ENCODE data around the gene TSPAN18.
A peak's percentile ranks its signal among the peaks of the same experiment; 100 is the strongest.

Gene TSPAN18

GRCh38 chr11:44916801-44917385 is 190.1 kb downstream of the TSPAN18 start:
- DNase-seq (ENCODE audit: low read depth): no peak

GRCh38 chr11:44917741-44918140 is 191.0 kb downstream of the TSPAN18 start:
- DNase-seq (ENCODE audit: low read depth): no peak

DNA sequence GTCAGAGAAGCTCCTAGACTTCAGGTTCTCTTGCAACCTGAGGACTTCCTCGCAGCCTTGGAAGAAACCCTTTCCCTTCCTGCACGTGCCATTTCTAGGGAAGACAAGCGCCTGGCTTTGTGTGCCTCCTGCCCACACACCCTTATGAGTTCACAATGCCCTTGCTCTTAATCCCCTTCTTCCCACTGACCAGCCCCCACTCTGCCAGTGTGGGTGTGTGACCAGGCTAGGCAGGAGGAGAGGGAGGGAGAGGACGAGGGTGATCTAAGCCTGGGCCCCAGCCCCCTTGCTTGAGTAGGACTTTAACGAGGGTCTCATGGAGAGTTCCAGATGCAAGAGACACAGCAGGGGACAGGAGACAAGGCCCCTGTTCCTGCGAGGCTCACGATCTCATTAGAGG is 193.7 kb downstream of the TSPAN18 start:
- no peak for DNase-seq (ENCODE audit: low read depth)

GRCh38 chr11:44923115-44923514 is 196.4 kb downstream of the TSPAN18 start:
- DNase-seq (ENCODE audit: low read depth): no peak

- DNase-seq (ENCODE audit: low read depth): no peak
These were observed 197.0 kb downstream of the TSPAN18 start for GRCh38 chr11:44923806-44924205.

DNA sequence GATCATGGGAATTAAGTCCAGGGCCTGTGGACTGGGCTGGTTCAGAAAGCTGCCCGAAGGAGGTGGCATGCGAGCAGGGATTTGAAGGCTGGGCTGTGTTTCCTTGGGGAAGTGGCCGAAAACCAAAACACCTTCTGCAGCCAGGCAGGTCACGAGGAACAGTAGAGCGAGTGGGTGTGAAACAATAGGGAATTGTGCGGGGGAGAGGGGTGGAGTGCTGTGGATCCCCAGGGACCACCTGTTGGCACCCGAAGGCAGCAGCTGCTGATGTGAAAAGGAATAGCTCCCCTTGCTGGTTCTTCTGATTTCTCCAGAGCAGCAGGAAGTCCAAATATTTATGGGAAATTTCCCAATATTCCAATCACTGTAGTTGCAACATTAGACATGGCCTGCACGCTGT is 199.3 kb downstream of the TSPAN18 start:
- DNase-seq (ENCODE audit: low read depth): no peak

- DNase-seq (ENCODE audit: low read depth): peak; percentile 41
These were observed 200.5 kb downstream of the TSPAN18 start for GRCh38 chr11:44927174-44927661.

GRCh38 chr11:44928144-44928543 is 201.4 kb downstream of the TSPAN18 start:
- DNase-seq (ENCODE audit: low read depth): no peak

- DNase-seq (ENCODE audit: low read depth): no peak
These were observed 202.1 kb downstream of the TSPAN18 start for GRCh38 chr11:44928816-44929215.

- no peak for DNase-seq (ENCODE audit: low read depth)
These were observed 204.0 kb downstream of the TSPAN18 start for GRCh38 chr11:44930588-44931302.

DNA sequence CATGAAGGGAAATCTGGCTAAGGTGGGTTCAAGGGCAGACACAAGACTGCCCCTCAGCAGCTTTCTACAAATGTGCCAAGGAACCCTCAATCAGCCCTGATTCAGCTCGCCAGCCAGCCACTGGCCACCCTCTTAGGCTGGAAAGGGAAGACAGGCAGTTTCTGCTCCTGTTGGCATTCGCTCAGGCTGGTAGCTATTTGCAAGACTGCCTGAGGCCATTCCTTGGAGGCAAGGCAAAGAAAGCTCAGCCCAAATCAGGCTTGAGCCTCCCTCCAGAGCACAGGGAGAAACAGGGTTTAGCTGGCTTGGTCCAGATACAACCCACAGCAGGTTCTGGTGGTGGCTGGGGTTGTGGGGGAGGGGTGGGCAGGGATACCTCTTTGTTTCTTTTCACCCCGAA is 204.7 kb downstream of the TSPAN18 start:
- DNase-seq (ENCODE audit: low read depth): no peak

GRCh38 chr11:44934110-44934509 is 207.3 kb downstream of the TSPAN18 start:
- no peak for DNase-seq (ENCODE audit: low read depth)

DNA sequence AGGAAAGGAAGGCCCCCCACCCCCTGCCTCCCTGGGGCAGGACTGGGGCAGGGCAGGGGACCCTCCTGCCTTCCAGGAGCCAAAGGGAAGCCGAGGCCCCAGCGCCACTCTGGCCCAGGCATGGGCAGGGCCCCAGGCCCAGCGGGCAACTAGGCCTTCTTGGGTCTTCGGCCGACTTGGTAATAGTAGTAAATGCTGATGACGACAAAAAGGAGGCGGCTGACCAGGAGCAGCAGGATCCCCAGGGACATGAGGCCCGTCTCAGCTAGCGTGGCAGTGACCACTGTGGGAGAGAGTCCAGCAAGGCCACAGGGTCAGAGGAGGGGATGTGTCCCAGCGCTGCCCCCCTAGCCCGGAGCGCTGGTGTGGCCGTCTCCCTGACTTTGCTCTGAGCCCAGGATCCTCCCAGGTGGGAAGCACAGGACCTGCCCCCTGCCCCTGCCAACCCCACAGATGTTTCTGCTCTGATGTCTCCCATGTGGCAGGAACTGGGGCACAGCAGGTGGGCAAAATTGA is 208.0 kb downstream of the TSPAN18 start:
- DNase-seq (ENCODE audit: low read depth): no peak

- DNase-seq (ENCODE audit: low read depth): peak; percentile 75
These were observed 209.8 kb downstream of the TSPAN18 start for GRCh38 chr11:44936525-44936924.

GRCh38 chr11:44936951-44937543 is 210.3 kb downstream of the TSPAN18 start:
- DNase-seq (ENCODE audit: low read depth): no peak

DNA sequence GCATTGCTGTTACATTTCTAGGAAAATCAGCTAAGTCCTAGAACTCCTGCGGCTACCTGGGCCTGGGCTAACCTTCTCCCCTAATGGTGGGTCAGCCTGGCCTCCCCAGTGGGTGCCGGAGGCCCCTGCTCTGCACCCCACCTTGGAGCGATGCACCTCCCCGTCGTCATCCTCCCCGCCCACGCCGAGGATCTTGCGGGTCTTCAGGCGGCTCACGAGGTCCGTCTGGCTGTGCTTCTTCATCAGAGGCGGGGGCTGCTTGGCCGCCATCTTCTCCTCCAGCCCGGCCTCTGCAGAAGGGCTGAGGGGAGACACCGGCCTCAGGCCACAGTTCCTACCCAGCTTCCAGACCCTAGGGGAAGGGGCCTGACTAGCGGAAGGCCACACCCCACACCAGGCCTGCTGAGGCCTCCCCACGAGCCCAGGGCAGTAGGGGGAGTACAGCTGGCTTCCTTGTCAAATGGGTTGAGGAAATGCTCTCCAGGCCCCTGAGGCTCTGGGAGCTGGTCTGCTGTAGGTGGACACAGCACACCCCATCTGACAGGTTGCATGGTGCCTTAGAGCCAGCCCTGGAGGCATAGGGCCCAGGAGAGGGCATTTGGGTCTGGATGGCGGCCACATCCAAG is 211.4 kb downstream of the TSPAN18 start:
- no peak for DNase-seq (ENCODE audit: low read depth)

GRCh38 chr11:44939673-44940395 is 213.1 kb downstream of the TSPAN18 start:
- DNase-seq (ENCODE audit: low read depth): no peak

DNA sequence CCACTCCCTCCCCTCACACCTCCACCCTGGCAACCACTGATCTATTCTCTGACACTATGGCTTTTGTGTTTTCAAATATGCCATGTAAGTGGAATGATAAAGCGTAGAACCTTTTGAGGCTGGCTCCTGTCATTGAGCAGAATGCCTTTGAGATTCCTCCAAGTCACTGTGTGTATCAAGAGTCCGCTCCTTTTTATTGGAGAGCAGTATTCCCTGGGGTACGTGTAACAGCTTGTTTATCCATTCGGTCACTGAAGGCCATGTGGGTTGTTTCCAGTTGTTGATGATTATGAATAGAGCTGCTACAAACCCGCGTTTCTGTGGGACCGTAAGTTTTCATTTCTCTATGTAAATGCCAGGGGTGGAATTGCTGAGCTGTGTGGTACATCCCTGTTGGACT is 213.6 kb downstream of the TSPAN18 start:
- DNase-seq (ENCODE audit: low read depth): no peak

- DNase-seq (ENCODE audit: low read depth): no peak
These were observed 214.1 kb downstream of the TSPAN18 start for GRCh38 chr11:44940835-44941234.

DNA sequence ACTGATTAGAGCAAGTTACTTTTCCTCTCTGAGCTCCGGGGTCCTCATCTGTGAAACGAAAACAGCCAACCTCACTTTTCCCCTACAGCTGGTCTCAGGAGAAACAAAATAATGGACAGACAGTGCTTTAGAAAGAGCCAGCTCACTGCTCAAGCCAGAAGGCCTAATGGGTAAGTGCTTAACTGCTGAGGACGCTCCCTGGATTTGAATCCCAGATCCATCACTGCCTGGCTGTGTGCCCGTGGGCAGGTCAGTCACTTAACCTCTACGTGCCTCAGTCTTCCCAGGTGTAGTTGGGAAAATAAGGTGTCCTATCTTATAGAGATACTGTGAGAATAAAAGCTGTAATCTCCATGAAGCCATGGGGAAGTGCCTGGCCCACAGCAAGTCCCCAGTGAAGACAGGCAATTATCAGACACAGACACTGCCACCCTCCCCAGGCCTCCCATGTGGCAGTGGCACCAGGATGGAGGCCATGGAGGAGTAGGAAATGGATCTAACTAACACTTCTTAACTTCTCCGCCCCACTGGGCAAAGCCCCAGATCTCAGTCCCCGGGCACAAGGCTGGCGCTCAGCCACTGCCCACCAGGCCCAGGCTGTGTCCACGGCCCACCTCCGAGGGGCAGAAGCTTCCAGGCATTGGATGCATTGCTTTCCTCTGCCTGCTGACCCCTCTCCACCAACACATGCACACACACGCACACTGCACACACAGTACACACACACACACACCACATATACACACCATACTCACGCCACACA is 214.7 kb downstream of the TSPAN18 start:
- no peak for DNase-seq (ENCODE audit: low read depth)
